Tibial artery (tissue), 4 donors: Measurements from ENCODE around the gene NUDT17.
A peak's percentile ranks its signal among the peaks of the same experiment; 100 is the strongest.

Experiments used
- DNase-seq, 2 donors: peaks; one replicate each; pipeline ENCODE4 v3.0.0-alpha.2; 2019
- H3K27ac ChIP-seq, 2 donors: fragments of 200-600 bp; sonication (generic) in 1 of 2; 1 replicate in 1 of 2; 2 replicates in 1 of 2; pipeline ENCODE4 v1.5.1; 2018 to 2019; ENCODE audit warnings: mild to moderate bottlenecking in 1 of 2
- H3K27me3 ChIP-seq, 2 donors: fragments of 200-600 bp; sonication (generic) in 1 of 2; one replicate each; pipeline versions ENCODE4 v1.5.1 to v1.6.0; 2016 to 2019
- H3K36me3 ChIP-seq, 3 donors: fragments of 200-600 bp; sonication (generic) in 2 of 3; one replicate each; pipeline ENCODE4 v1.5.1; 2016 to 2019; ENCODE audit warnings: mild to moderate bottlenecking in 2 of 3
- H3K4me1 ChIP-seq, 4 donors: fragments of 200-600 bp; sonication (generic) in 2 of 4; 1 replicate in 3 of 4; 2 replicates in 1 of 4; pipeline ENCODE4 v1.5.1; 2016 to 2019
- H3K4me3 ChIP-seq, 2 donors: fragments of 200-600 bp; sonication (generic) in 1 of 2; 1 replicate in 1 of 2; 2 replicates in 1 of 2; pipeline ENCODE4 v1.5.1; 2018 to 2019; ENCODE audit warnings: mild to moderate bottlenecking in 2 of 2
- H3K9me3 ChIP-seq, 3 donors: fragments of 200-600 bp; sonication (generic) in 1 of 3; one replicate each; pipeline ENCODE4 v1.5.1; 2016 to 2019
- CTCF ChIP-seq, 2 experiments: fragments of 200-600 bp in 1 of 2; fragments of 450-650 bp in 1 of 2; IDR thresholded peaks; one replicate each; pipeline ENCODE4 v1.5.1; 2017 to 2019; ENCODE audit warnings: antibody characterized with exemption in 2 of 2, mild to moderate bottlenecking in 1 of 2, moderate library complexity in 1 of 2
- intact Hi-C: fragments of 100-400 bp; cut with DNase I; formaldehyde crosslinking; loops from one replicate; pipeline ENCODE4 v1.15.0; 2023; ENCODE audit warnings: low total_unique reads

NUDT17 gene

GRCh38 chr1:145892486-145893087 is 47.2 kb downstream of the NUDT17 start:
- H3K27me3 ChIP-seq = no peaks in the 10 kb centered on the region
- DNase-seq = peak in 1 of 2 donors; percentile 65
- no peaks in the 10 kb centered on the region for H3K9me3 ChIP-seq
- peak overlapping the region; percentile 92 to 93 for H3K27ac ChIP-seq
- H3K4me1 ChIP-seq = peaks cover 0 to 37% (median 25%) of the 10 kb centered on the region in 4 donors
- intact Hi-C loops = loop anchor here (1.0 kb wide), 1 partner anchor 18 kb away; the partner anchor contains the start of gene ITGA10
- H3K36me3 ChIP-seq = peaks cover 0 to 22% (median 16%) of the 10 kb centered on the region in 3 donors
- no peak for TF ChIP-seq CTCF (IDR thresholded peaks at IDR 0.05)
- H3K4me3 ChIP-seq = peak overlapping the region in 1 of 2 donors; percentile 19

- Histone ChIP-seq H3K9me3 (no peaks in the 10 kb centered on the region), H3K27ac (peak overlapping the region; percentile 92 to 93), H3K36me3 (peaks cover 0 to 31% (median 20%) of the 10 kb centered on the region in 3 donors), H3K4me1 (peaks cover 0 to 37% (median 25%) of the 10 kb centered on the region in 4 donors), H3K4me3 (no peak overlapping the region), H3K27me3 (no peaks in the 10 kb centered on the region)
- TF ChIP-seq CTCF (IDR thresholded peaks at IDR 0.05) = no peak
- DNase-seq = peak in 1 of 2 donors; percentile 54
- intact Hi-C loops = no loop called here
Observed at GRCh38 chr1:145893306-145894055, 48.1 kb downstream of the NUDT17 start.

- peak in 1 of 2 donors; percentile 51 for DNase-seq
Observed at GRCh38 chr1:145895471-145895870, 50.0 kb downstream of the NUDT17 start.

GRCh38 chr1:145897969-145898368 is 52.5 kb downstream of the NUDT17 start:
- Histone ChIP-seq H3K27ac (no peak overlapping the region), H3K9me3 (no peaks in the 10 kb centered on the region), H3K4me1 (peaks cover 0 to 5% (median 2%) of the 10 kb centered on the region in 4 donors), H3K36me3 (peaks cover 0 to 76% (median 53%) of the 10 kb centered on the region in 3 donors), H3K27me3 (no peaks in the 10 kb centered on the region), H3K4me3 (no peak overlapping the region)
- TF ChIP-seq CTCF (IDR thresholded peaks at IDR 0.05) = no peak
- intact Hi-C loops = no loop called here
- DNase-seq = no peak

More at GRCh38 chr1:145895471-145895870, 50.0 kb downstream of the NUDT17 start:
- TF ChIP-seq CTCF (IDR thresholded peaks at IDR 0.05) = no peak
- H3K27me3 ChIP-seq = no peaks in the 10 kb centered on the region
- H3K4me3 ChIP-seq = no peak overlapping the region
- intact Hi-C loops = no loop called here
- H3K36me3 ChIP-seq = peaks cover 0 to 51% (median 35%) of the 10 kb centered on the region in 3 donors
- no peak overlapping the region for H3K27ac ChIP-seq
- peaks cover 0 to 28% (median 25%) of the 10 kb centered on the region in 4 donors for H3K4me1 ChIP-seq
- H3K9me3 ChIP-seq = no peaks in the 10 kb centered on the region
